HepG2 (cell line): ENCODE measurements around the gene CPPED1. TPM values are rescaled to one million over a fixed set of nuclear protein-coding genes. Genes with fewer than 3 reads are reported as not detected.

Experiments
- ATAC-seq: fragments of 200-7000 bp; cut with Tn5 transposase; 3 replicates; pipeline ENCODE4 v1.9.1; 2020; ENCODE audit warnings: mild to moderate bottlenecking, moderate library complexity
- BruUV-seq: library from RNA; stranded (reverse); fragments of 400-500 nt; replicated peaks from 2 replicates; lab custom pipeline; 2021; lab: Mats Ljungman, UMichigan
- CTCF ChIA-PET: fragments of 300-600 bp; formaldehyde crosslinking; extraction: SDS; loops from one replicate; lab custom pipeline; 2021; ENCODE audit warnings: low total read pairs, inconsistent platforms, low intra/inter-chr PET ratio; lab: Yijun Ruan, JAX
- POLR2A ChIA-PET: fragments of 350-600 bp; sonication (Branson Sonifier 250); formaldehyde crosslinking; loops from one replicate; lab custom pipeline; 2020; ENCODE audit warnings: antibody characterized with exemption, inconsistent platforms; lab: Yijun Ruan, JAX
- DNase-seq: peaks from one replicate; pipeline ENCODE4 v3.0.0-alpha.2; 2015; ENCODE audit warnings: low spot score
- FAIRE-seq: peaks from 3 replicates; lab custom pipeline; 2011; peaks lifted over from hg19 to GRCh38; lab: Jason Lieb, UNC
- H2AFZ ChIP-seq: one replicate; pipeline ENCODE4 v1.6.1; 2011; ENCODE audit warnings: low read length, inconsistent platforms
- H3K27ac ChIP-seq: fragments of 300-600 bp; 3 replicates; pipeline ENCODE4 v1.8.0; 2011; ENCODE audit warnings: mixed run types, mild to moderate bottlenecking, mixed read lengths, low read length, inconsistent platforms; ENCODE audit not compliant: insufficient read depth; ENCODE audit errors: extremely low read length
- H3K27me3 ChIP-seq, 2 experiments: fragments of 200-600 bp in 1 of 2; 2 replicates in 1 of 2; 3 replicates in 1 of 2; pipeline versions ENCODE4 v1.6.0 to v1.8.0; 2011; ENCODE audit warnings: low read length in 2 of 2, mild to moderate bottlenecking in 2 of 2, moderate library complexity in 2 of 2, inconsistent platforms in 1 of 2; ENCODE audit not compliant: insufficient read depth in 2 of 2, control insufficient read depth in 1 of 2
- H3K36me3 ChIP-seq, 2 experiments: fragments of 200-600 bp in 1 of 2; replicated peaks in 1 of 2; 2 replicates in 1 of 2; 3 replicates in 1 of 2; pipeline versions ENCODE4 v1.5.1 to v1.8.0; 2011; ENCODE audit warnings: low read length in 2 of 2, inconsistent platforms in 1 of 2; ENCODE audit not compliant: insufficient read depth in 2 of 2, control insufficient read depth in 1 of 2
- H3K4me1 ChIP-seq: 2 replicates; pipeline ENCODE4 v1.5.1; 2012; ENCODE audit warnings: low read length, inconsistent platforms; ENCODE audit not compliant: insufficient read depth
- H3K4me2 ChIP-seq: 2 replicates; pipeline ENCODE4 v1.6.0; 2011; ENCODE audit warnings: low read depth, low read length, inconsistent platforms
- H3K4me3 ChIP-seq, 3 experiments: fragments of 200-600 bp in 1 of 3; sonication (generic), shearing (Covaris generic) in 1 of 3; replicated peaks in 1 of 3; 2 replicates each; pipeline ENCODE4 v1.5.1; 2011 to 2016; ENCODE audit warnings: low read length in 3 of 3, inconsistent platforms in 2 of 3, low read depth in 2 of 3, mild to moderate bottlenecking in 2 of 3, control low read depth in 1 of 3, mixed read lengths in 1 of 3; ENCODE audit not compliant: insufficient read depth in 1 of 3
- H3K79me2 ChIP-seq: one replicate; pipeline ENCODE4 v1.6.1; 2011; ENCODE audit warnings: low read length, inconsistent platforms; ENCODE audit not compliant: insufficient read depth
- H3K9ac ChIP-seq: 2 replicates; pipeline ENCODE4 v1.6.0; 2011; ENCODE audit warnings: mild to moderate bottlenecking, low read depth, low read length, inconsistent platforms; ENCODE audit not compliant: insufficient read depth
- H3K9me3 ChIP-seq: 2 replicates; pipeline ENCODE4 v1.5.1; 2012; ENCODE audit warnings: mild to moderate bottlenecking, low read length
- H4K20me1 ChIP-seq: 2 replicates; pipeline ENCODE4 v1.6.0; 2011; ENCODE audit warnings: inconsistent platforms, mild to moderate bottlenecking, low read length, moderate library complexity; ENCODE audit not compliant: insufficient read depth
- CREBL2 ChIP-seq: sonication (generic); formaldehyde crosslinking; IDR thresholded peaks from 2 replicates; pipeline ENCODE4 v1.8.1; 2023; ENCODE audit warnings: missing genetic modification reagents, mild to moderate bottlenecking, borderline replicate concordance
- HIVEP1 ChIP-seq: sonication (generic); formaldehyde crosslinking; IDR thresholded peaks from 2 replicates; pipeline ENCODE4 v1.4.0; 2020; ENCODE audit warnings: mild to moderate bottlenecking, missing genetic modification reagents
- KDM5B ChIP-seq: sonication (generic); formaldehyde crosslinking; IDR thresholded peaks from 2 replicates; pipeline ENCODE4 v1.4.0; 2020; ENCODE audit warnings: missing genetic modification reagents, mild to moderate bottlenecking, borderline replicate concordance
- MEIS2 ChIP-seq: sonication (generic); formaldehyde crosslinking; IDR thresholded peaks from 2 replicates; pipeline ENCODE4 v1.9.0; 2021; ENCODE audit warnings: mild to moderate bottlenecking, missing genetic modification reagents
- RBM22 ChIP-seq: fragments of 200-400 bp; formaldehyde crosslinking; optimal IDR thresholded peaks from 2 replicates; pipeline ENCODE3; 2017; ENCODE audit warnings: mild to moderate bottlenecking, low read length, moderate library complexity
- SMC3 ChIP-seq: IDR thresholded peaks from 2 replicates; pipeline ENCODE4 v1.6.1; 2011; ENCODE audit warnings: low read length, improper control_type of control experiment
- ZMYM2 ChIP-seq: sonication (generic); formaldehyde crosslinking; IDR thresholded peaks from 2 replicates; pipeline ENCODE4 v1.8.0; 2022; ENCODE audit warnings: mild to moderate bottlenecking, missing genetic modification reagents
- WGBS: methylation state at CpG from one replicate; pipeline ENCODE4 v1.1.6; 2017; ENCODE audit warnings: low lambda C conversion rate; 5-methylcytosine and 5-hydroxymethylcytosine counted together
- in situ Hi-C: cut with HindIII; loops from 2 replicates; pipeline ENCODE4 v1.10.0; 2017; ENCODE audit warnings: low pct_unique_long_range_greater_than_20kb; ENCODE audit not compliant: extremely low pct_ligation_motif_present
- intact Hi-C: fragments of 100-400 bp; cut with micrococcal nuclease; formaldehyde crosslinking; loops from one replicate; pipeline ENCODE4 v1.10.0; 2022; ENCODE audit not compliant: unreplicated experiment
- polyA plus RNA-seq, 8 experiments: library from polyadenylated mRNA; depleted of rRNA in 3 of 8; stranded (reverse) in 7 of 8; unstranded in 1 of 8; fragments of >200 nt; fragmentation: Illumina TruSeq in 4 of 8; extraction: Trizol in 4 of 8; gene quantifications; 2 replicates each; pipeline versions ENCODE4 v1.2.1 to v1.2.3, GENCODE V29; 2011 to 2016; ENCODE audit warnings: low read depth in 4 of 8, missing spikeins in 1 of 8, mixed read lengths in 1 of 8; ENCODE audit not compliant: insufficient read depth in 1 of 8
- total RNA-seq, 5 experiments: library from RNA; depleted of rRNA; stranded (reverse); fragments of >200 nt; fragmentation: Illumina TruSeq; extraction: Trizol; gene quantifications; 2 replicates each; pipeline ENCODE4 v1.2.3, GENCODE V29; 2016; ENCODE audit warnings: low read depth in 1 of 5

CPPED1 gene
- total and polyA plus RNA-seq, 2 of the 13 experiments (the other 11 are each of a cell fraction or from before 2014, with no cell fraction given) = 66.6 to 71.3 TPM

GRCh38 chr16:12704492-12705111 is 99.1 kb downstream of the CPPED1 start:
- DNase-seq (no peak), ATAC-seq (no peak), FAIRE-seq (no peak)
- no peak overlapping the region for H3K4me3 ChIP-seq
- no peaks in the 10 kb centered on the region for H3K9me3 ChIP-seq
- no peak overlapping the region for H2AFZ ChIP-seq
- no peak overlapping the region for H3K9ac ChIP-seq
- H3K36me3 ChIP-seq = peaks cover 44 to 68% of the 10 kb centered on the region in 2 experiments
- no peak overlapping the region for H3K27ac ChIP-seq
- no peaks in the 10 kb centered on the region for H3K79me2 ChIP-seq
- no peaks in the 10 kb centered on the region for H4K20me1 ChIP-seq
- ChIA-PET CTCF (no interaction called here), POLR2A (no interaction called here)
- no peaks in the 10 kb centered on the region for H3K27me3 ChIP-seq
- WGBS = 99% methylated on average over 31 of the region's 31 CpGs
- TF ChIP-seq KDM5B (CRISPR knock-in tag) (0 out of 2 replicates have a peak, but pooled peaks have one; percentile 24), CREBL2 (CRISPR knock-in tag) (no peak), HIVEP1 (CRISPR knock-in tag) (0 out of 2 replicates have a peak, but pooled peaks have one; percentile 27)
- no peak overlapping the region for H3K4me2 ChIP-seq
- no TSS peak for BruUV-seq
- intact Hi-C loops (no loop called here), in situ Hi-C loops (no loop called here)
- no peaks in the 10 kb centered on the region for H3K4me1 ChIP-seq

- H3K9ac ChIP-seq = no peak overlapping the region
- H3K4me2 ChIP-seq = no peak overlapping the region
- no peak overlapping the region for H3K27ac ChIP-seq
- H2AFZ ChIP-seq = no peak overlapping the region
- no peak for FAIRE-seq
- no peaks in the 10 kb centered on the region for H4K20me1 ChIP-seq
- peaks cover 46 to 74% of the 10 kb centered on the region in 2 experiments for H3K36me3 ChIP-seq
- in situ Hi-C loops = no loop called here
- no peak for ATAC-seq
- ChIA-PET POLR2A (no interaction called here), CTCF (no interaction called here)
- peak; percentile 29 for TF ChIP-seq RBM22
- no peak for TF ChIP-seq ZMYM2 (CRISPR knock-in tag)
- no peak for TF ChIP-seq SMC3
- no peak for TF ChIP-seq MEIS2 (CRISPR knock-in tag)
- intact Hi-C loops = no loop called here
- no peaks in the 10 kb centered on the region for H3K4me1 ChIP-seq
- H3K27me3 ChIP-seq = no peaks in the 10 kb centered on the region
- whole genome bisulfite sequencing = 100% methylated on average over 5 of the region's 5 CpGs
- TSS peak; percentile 35 for BruUV-seq
- H3K4me3 ChIP-seq = no peak overlapping the region
- H3K79me2 ChIP-seq = no peaks in the 10 kb centered on the region
- no peaks in the 10 kb centered on the region for H3K9me3 ChIP-seq
- DNase-seq = no peak
These were observed 99.8 kb downstream of the CPPED1 start for GRCh38 chr16:12703935-12704334.
